Stimulated activated naive CD8-positive, alpha-beta T cell treated with anti-CD3 and anti-CD28 coated beads, Interleukin-15, amount 100 ng/mL, for 72 hours (primary cell): ENCODE results near the gene RAC2.
"Not testable (repeated sequence)": the region's sequence is repeated elsewhere in the genome, so short reads cannot be mapped to it uniquely, and the experiment has no call there.

Experiments
- ATAC-seq: fragments of 150-1000 bp; cut with Tn5 transposase; 2 replicates; pipeline ENCODE4 v1.10.0; 2021; ENCODE audit warnings: mild to moderate bottlenecking, moderate library complexity
- DNase-seq, 2 donors: peaks; one replicate each; pipeline ENCODE4 v3.0.0; 2021 to 2022
- H3K27ac Mint-ChIP-seq, 2 donors: one replicate each; pipeline ENCODE4 v1.8.0; 2022; ENCODE audit warnings: mild to moderate bottlenecking in 2 of 2, mixed read lengths in 2 of 2, moderate library complexity in 2 of 2
- H3K27me3 Mint-ChIP-seq: one replicate; pipeline ENCODE4 v1.8.0; 2022; ENCODE audit warnings: mixed read lengths
- H3K4me1 Mint-ChIP-seq: one replicate; pipeline ENCODE4 v1.8.0; 2022; ENCODE audit warnings: mild to moderate bottlenecking, mixed read lengths
- H3K4me3 Mint-ChIP-seq, 2 donors: one replicate each; pipeline ENCODE4 v1.8.0; 2022; ENCODE audit warnings: mild to moderate bottlenecking in 2 of 2, mixed read lengths in 2 of 2, moderate library complexity in 1 of 2
- H3K9me3 Mint-ChIP-seq, 2 donors: one replicate each; pipeline ENCODE4 v1.8.0; 2022; ENCODE audit warnings: mixed read lengths in 2 of 2

RAC2 gene

GRCh38 chr22:37253126-37253660 is 9.1 kb upstream of the RAC2 start:
- H3K27ac Mint-ChIP-seq = no peak overlapping the region
- H3K4me3 Mint-ChIP-seq = no peak overlapping the region
- ATAC-seq (no peak), DNase-seq (no peak)
- H3K4me1 Mint-ChIP-seq = peaks cover 47% of the 10 kb centered on the region
- no peaks in the 10 kb centered on the region for H3K27me3 Mint-ChIP-seq
- no peaks in the 10 kb centered on the region for H3K9me3 Mint-ChIP-seq

GRCh38 chr22:37251836-37252235 is 7.8 kb upstream of the RAC2 start:
- H3K27me3 Mint-ChIP-seq, DNase-seq, H3K9me3 Mint-ChIP-seq, ATAC-seq, H3K4me3 Mint-ChIP-seq: not testable (repeated sequence)
- Mint-ChIP-seq H3K27ac (peak overlapping the region in 1 of 2 donors; percentile 38), H3K4me1 (peaks cover 50% of the 10 kb centered on the region)

- Mint-ChIP-seq H3K27ac (no peak overlapping the region), H3K9me3 (no peaks in the 10 kb centered on the region), H3K27me3 (no peaks in the 10 kb centered on the region), H3K4me1 (peaks cover 36% of the 10 kb centered on the region), H3K4me3 (no peak overlapping the region)
- no peak for ATAC-seq
- no peak for DNase-seq
Observed at GRCh38 chr22:37249986-37250385, 5.9 kb upstream of the RAC2 start.

DNA sequence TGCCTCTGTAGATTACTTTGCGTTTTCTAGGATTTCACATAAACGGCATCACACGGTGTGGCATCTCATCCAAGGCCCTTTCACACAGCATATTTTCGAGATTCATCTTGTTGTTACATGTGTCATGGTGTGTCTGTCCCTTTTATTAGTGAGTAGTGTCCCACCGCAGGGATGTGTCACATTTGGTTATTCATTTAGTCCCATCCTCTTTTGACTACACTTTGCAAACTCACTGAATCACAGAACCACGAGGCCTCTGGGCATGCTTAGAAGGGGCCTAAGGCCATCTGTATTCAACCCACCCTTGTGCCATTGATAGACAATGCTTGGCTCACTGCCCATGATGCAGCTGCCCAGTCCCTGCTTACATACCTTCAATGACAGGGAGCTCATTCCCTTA is 4.2 kb upstream of the RAC2 start:
- ATAC-seq (no peak), DNase-seq (no peak)
- Mint-ChIP-seq H3K9me3 (no peaks in the 10 kb centered on the region), H3K4me3 (no peak overlapping the region), H3K27me3 (no peaks in the 10 kb centered on the region), H3K27ac (no peak overlapping the region), H3K4me1 (peaks cover 33% of the 10 kb centered on the region)

- no peaks in the 10 kb centered on the region for H3K27me3 Mint-ChIP-seq
- peaks cover 42% of the 10 kb centered on the region for H3K4me1 Mint-ChIP-seq
- ATAC-seq (no peak), DNase-seq (no peak)
- H3K4me3 Mint-ChIP-seq = no peak overlapping the region
- no peak overlapping the region for H3K27ac Mint-ChIP-seq
- H3K9me3 Mint-ChIP-seq = no peaks in the 10 kb centered on the region
Observed at GRCh38 chr22:37245740-37246139, 1.7 kb upstream of the RAC2 start.

- H3K27me3 Mint-ChIP-seq = no peaks in the 10 kb centered on the region
- no peak for DNase-seq
- ATAC-seq = no peak
- H3K4me1 Mint-ChIP-seq = peaks cover 48% of the 10 kb centered on the region
- peak overlapping the region; percentile 95 to 98 for H3K4me3 Mint-ChIP-seq
- no peaks in the 10 kb centered on the region for H3K9me3 Mint-ChIP-seq
- peak overlapping the region; percentile 92 to 93 for H3K27ac Mint-ChIP-seq
Observed at GRCh38 chr22:37244922-37245722, 1.1 kb upstream of the RAC2 start.

GRCh38 chr22:37243402-37244113 is 511 bp downstream of the RAC2 start:
- DNase-seq (no peak), ATAC-seq (peak; percentile 4)
- peak overlapping the region; percentile 95 to 98 for H3K4me3 Mint-ChIP-seq
- H3K9me3 Mint-ChIP-seq = no peaks in the 10 kb centered on the region
- H3K4me1 Mint-ChIP-seq = peaks cover 61% of the 10 kb centered on the region
- no peaks in the 10 kb centered on the region for H3K27me3 Mint-ChIP-seq
- H3K27ac Mint-ChIP-seq = peak overlapping the region; percentile 92 to 93

DNA sequence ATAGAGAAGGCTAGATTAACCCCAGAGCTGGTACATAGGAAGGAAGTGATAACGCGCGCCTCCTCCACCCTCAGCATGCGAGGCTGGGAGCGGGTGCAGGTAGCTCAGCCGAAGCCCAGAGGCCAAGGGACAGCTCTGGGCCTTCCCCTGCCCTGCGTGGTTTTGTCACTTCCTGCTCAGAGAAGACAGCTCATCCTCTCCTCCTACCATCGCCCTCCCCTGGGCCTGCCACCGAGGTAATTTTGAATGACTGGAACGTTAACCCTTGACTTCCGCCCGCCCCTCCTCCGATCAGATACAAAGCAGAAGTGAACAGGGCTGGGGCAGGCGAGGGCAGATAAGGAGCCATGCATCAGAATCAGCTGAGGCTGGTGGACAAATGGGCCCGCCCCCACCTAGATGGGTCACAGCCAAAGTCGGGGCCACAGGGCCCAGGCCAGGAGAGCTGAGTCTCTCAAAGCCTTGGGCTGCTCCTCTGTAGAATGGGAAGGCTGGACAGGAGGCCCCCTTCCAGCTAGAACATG is 1.6 kb downstream of the RAC2 start:
- H3K27ac Mint-ChIP-seq = peak overlapping the region; percentile 88 to 92
- peaks cover 65% of the 10 kb centered on the region for H3K4me1 Mint-ChIP-seq
- DNase-seq = peak; percentile 86 to 95
- peak overlapping the region; percentile 95 to 98 for H3K4me3 Mint-ChIP-seq
- no peaks in the 10 kb centered on the region for H3K27me3 Mint-ChIP-seq
- peak; percentile 82 for ATAC-seq
- H3K9me3 Mint-ChIP-seq = no peaks in the 10 kb centered on the region

DNA sequence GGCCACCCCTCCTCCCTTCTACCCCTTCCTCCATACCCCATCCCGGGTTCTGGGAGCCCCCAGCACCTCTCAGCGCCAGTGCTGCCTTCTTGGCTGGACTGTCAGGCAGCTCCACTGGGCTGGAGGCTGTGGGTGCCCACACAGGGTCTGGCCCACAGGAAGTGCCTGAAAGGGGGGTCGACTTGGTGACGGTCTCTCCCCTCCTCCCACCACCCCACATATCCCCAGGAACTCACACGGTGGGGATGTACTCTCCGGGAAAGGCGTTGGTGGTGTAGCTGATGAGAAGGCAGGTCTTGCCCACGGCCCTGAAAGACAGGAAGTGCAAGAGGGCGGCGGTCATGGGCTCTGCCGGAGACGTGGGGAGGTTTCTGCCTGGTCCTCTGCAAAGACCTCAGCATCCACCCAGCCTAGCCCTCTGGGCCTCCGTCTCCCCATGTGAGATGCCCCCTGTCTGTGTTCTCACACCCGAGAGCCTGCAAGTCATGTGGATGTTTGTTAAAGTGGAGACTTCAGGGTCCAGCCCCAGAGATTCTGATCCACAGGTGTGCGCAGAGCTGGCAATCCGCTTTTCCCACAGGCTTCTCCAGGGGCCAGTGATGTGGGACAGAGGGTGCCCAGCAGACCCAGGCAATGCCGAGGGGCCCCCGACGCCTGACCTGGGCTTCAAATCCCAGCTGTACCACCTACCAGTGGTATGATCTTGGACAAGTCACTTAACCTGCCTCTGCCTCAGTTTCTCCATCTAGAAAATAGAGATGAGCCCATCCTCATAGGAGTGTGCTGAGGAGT is 2.5 kb downstream of the RAC2 start:
- H3K4me3 Mint-ChIP-seq = peak overlapping the region; percentile 95 to 98
- ATAC-seq (no peak), DNase-seq (peak; percentile 45 to 65)
- no peaks in the 10 kb centered on the region for H3K9me3 Mint-ChIP-seq
- no peaks in the 10 kb centered on the region for H3K27me3 Mint-ChIP-seq
- H3K27ac Mint-ChIP-seq = peak overlapping the region; percentile 88 to 92
- H3K4me1 Mint-ChIP-seq = peaks cover 74% of the 10 kb centered on the region

DNA sequence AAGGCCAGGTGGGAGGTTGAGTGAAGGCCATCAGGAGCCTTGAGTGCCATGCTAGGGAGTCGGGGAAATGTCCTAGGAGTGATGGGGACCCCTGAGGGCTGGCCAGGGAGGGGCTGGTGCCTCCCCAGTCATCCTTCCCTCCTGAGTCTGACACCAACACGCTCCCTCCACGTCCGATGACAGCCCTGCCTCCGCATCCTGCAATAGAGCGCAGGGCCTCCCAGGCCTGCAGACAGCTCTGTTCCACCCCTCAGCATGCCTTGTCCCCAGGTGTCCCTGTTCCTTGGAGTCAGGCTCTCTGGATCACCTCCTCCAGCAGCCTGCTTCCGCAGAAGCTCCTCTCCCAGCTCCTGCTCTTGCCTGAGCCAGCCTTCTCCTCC is 3.1 kb downstream of the RAC2 start:
- no peaks in the 10 kb centered on the region for H3K27me3 Mint-ChIP-seq
- H3K4me1 Mint-ChIP-seq = peaks cover 80% of the 10 kb centered on the region
- no peak for ATAC-seq
- H3K27ac Mint-ChIP-seq = peak overlapping the region; percentile 69 to 88
- H3K4me3 Mint-ChIP-seq = peak overlapping the region; percentile 95 to 98
- H3K9me3 Mint-ChIP-seq = no peaks in the 10 kb centered on the region
- no peak for DNase-seq

DNA sequence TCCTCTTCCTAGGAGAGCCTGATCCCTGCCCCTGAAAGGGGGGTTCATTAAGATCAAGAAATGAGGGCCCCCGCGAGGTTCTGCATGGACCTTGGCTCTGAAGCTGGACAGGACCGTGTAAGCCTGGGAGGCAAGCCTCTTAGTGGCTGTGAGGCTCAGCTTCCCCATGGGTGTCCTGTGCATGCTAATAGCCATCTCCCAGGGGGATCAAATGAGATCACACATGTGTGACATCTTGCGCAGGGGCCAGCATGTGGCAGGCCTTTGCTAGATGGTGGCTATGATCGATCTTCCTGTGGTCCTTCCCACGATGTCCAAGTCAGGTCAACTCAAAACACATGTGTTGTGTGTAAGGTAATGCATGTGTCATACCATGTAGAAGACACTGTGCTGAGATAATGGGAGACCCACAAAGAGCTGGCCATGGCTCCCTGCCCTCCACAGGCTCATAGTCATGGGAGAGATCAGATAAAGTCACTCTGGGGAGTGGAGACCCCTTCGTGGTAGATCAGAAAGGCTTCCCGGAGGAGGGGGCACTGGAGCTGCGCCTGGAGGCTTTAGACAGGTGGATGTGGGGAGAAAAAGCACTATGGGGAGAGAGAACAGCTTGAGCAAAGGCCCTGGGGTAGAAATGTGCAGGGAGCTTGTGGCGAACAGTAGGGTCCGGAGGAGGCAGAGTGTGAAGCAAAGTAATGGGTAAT is 3.7 kb downstream of the RAC2 start:
- Mint-ChIP-seq H3K9me3 (no peaks in the 10 kb centered on the region), H3K27ac (peak overlapping the region in 1 of 2 donors; percentile 36), H3K4me1 (peaks cover 85% of the 10 kb centered on the region), H3K27me3 (no peaks in the 10 kb centered on the region), H3K4me3 (peak overlapping the region; percentile 95 to 98)
- no peak for DNase-seq
- ATAC-seq = no peak

DNA sequence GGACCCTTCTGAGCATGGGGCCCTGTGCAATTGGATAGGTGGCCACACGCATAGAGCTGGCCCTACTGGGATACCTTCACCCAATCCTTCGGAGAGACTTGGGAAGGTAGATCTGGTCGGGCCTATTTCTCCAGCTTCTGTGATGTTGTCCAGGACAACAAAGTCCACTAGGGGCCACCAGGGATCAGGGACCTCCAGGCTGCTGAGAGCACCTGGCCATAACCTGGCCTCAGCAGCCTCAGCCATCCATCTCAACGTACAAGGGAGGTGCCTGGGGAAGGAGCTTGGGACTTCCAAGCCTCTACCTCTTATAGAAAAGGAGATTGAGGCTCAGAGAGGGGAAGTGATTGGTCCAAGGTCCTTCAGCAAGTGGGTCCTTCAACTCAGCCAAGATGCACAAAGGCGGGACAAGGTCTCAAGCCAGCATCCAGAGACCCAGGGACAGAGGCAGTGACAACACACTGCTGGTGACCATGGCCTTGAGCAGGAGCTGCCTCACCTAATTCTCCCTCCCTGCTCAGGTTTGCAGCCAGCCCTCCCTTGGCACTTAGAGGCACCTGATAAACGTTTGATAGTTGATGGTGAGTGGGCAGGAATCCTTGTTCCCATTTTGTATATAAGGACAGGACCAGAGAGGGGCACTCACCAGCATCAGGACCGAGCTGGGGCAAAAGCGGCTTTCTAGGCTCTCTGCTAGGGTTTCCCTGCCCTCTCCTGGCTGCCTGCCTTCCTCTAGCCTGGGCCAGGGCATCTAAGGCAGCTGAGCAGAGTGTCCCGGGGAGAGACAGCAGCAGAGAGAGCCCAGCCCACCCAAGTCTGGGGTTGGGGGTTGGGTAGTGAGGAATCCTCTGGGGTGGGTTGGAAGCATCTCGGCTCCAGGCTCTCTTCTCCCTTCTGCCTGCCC is 4.5 kb downstream of the RAC2 start:
- Mint-ChIP-seq H3K4me1 (peaks cover 85% of the 10 kb centered on the region), H3K9me3 (no peaks in the 10 kb centered on the region), H3K4me3 (peak overlapping the region; percentile 95 to 98), H3K27ac (peak overlapping the region; percentile 23 to 82), H3K27me3 (no peaks in the 10 kb centered on the region)
- DNase-seq = no peak
- ATAC-seq = no peak

DNA sequence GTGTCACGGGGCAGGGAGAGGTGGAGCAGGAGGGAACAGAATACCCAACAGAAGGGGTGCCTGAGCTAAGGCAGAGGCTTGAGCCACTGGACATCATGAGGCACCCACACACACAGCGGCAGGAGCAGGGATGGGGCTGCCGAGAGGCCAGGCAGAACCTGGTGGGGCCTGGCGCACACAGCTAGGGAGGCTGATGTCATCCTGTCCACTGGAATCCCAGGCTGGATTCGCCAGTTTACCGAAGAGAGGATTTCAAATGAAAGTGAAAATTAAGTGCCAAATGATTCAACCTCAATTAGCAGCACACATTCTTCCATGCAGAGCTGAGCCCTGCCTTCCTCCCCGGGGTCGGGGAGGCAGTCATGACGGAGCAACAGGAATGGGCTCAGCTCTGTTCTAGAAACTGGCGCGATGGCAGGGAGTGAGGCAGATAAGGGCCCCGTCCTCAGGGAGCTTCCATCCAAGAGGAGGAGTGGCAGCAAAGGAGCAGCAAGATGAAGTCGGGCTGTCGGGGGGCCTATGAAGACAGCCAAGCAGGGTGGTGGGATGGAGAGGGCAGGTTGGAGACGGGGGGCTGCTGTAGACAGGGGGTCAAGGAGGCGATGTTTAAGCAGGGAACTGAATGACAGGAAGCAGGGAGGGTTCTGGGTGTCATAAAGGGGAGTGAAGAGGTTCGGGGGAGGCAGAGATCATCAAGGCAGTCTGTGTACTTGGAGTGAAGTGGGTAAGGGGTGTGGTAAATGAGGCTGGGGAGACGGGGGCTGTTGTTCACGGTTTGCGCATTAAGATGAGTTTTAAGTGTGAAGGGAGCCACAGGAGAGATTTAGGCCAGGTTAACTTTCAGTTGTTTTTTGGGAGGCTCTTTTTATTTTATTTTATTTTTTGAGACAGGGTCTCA is 6.4 kb downstream of the RAC2 start:
- H3K4me3 Mint-ChIP-seq = peak overlapping the region; percentile 75 to 98
- ATAC-seq = no peak

More for the DNA sequence above, 6.4 kb downstream of the RAC2 start:
- peaks cover 99% of the 10 kb centered on the region for H3K4me1 Mint-ChIP-seq
- DNase-seq = no peak
- peak overlapping the region; percentile 93 to 96 for H3K27ac Mint-ChIP-seq
- H3K27me3 Mint-ChIP-seq = no peaks in the 10 kb centered on the region
- H3K9me3 Mint-ChIP-seq = no peaks in the 10 kb centered on the region
